Breast epithelium (tissue), 4 donors: ENCODE measurements around the gene PPM1G. TPM values are rescaled to one million over a fixed set of nuclear protein-coding genes. Genes with fewer than 3 reads are reported as not detected.
A peak's percentile ranks its signal among the peaks of the same experiment; 100 is the strongest.

Experiments
- DNase-seq, 2 donors: peaks; one replicate each; pipeline ENCODE4 v3.0.0-alpha.2; 2019; ENCODE audit warnings: low spot score in 2 of 2
- H3K27ac ChIP-seq, 2 donors: fragments of 200-600 bp; sonication (generic) in 1 of 2; one replicate each; pipeline ENCODE4 v1.5.1; 2016 to 2019; ENCODE audit warnings: mild to moderate bottlenecking in 1 of 2
- H3K27me3 ChIP-seq, 2 donors: fragments of 200-600 bp; sonication (generic) in 1 of 2; one replicate each; pipeline versions ENCODE4 v1.5.1 to v1.6.0; 2017 to 2019; ENCODE audit warnings: control low read depth in 1 of 2, mild to moderate bottlenecking in 1 of 2
- H3K36me3 ChIP-seq: fragments of 200-600 bp; one replicate; pipeline ENCODE4 v1.5.1; 2019
- H3K4me1 ChIP-seq, 2 donors: fragments of 200-600 bp; sonication (generic); one replicate each; pipeline ENCODE4 v1.5.1; 2016 to 2019; ENCODE audit warnings: control low read depth in 1 of 2
- H3K4me3 ChIP-seq, 3 donors: fragments of 200-600 bp; sonication (generic); 1 replicate in 2 of 3; 2 replicates in 1 of 3; pipeline ENCODE4 v1.5.1; 2016 to 2019; ENCODE audit warnings: mild to moderate bottlenecking in 3 of 3, moderate library complexity in 2 of 3
- H3K9me3 ChIP-seq, 2 donors: fragments of 200-600 bp; sonication (generic) in 1 of 2; one replicate each; pipeline ENCODE4 v1.5.1; 2016 to 2019; ENCODE audit warnings: control low read depth in 1 of 2
- CTCF ChIP-seq, 3 donors: fragments of 450-650 bp; IDR thresholded peaks; one replicate each; pipeline ENCODE4 v1.5.1; 2016 to 2017; ENCODE audit warnings: antibody characterized with exemption in 3 of 3, mild to moderate bottlenecking in 3 of 3, moderate library complexity in 3 of 3
- POLR2A ChIP-seq: fragments of 450-650 bp; IDR thresholded peaks from one replicate; pipeline ENCODE4 v1.6.1; 2016; ENCODE audit warnings: antibody characterized with exemption, mild to moderate bottlenecking, moderate library complexity
- POLR2AphosphoS5 ChIP-seq, 3 donors: sonication (generic); formaldehyde crosslinking; IDR thresholded peaks; one replicate each; pipeline ENCODE4 v1.6.1; 2017; ENCODE audit warnings: antibody characterized with exemption in 3 of 3
- intact Hi-C: fragments of 100-400 bp; cut with DNase I; formaldehyde crosslinking; loops from one replicate; pipeline ENCODE4 v1.15.1; 2023; ENCODE audit warnings: low total_unique reads
- total RNA-seq, 3 donors: library from RNA; depleted of rRNA; stranded (reverse); fragments of >200 nt; gene quantifications; one replicate each; pipeline ENCODE4 v1.1.0, GENCODE V29; 2016

Gene PPM1G
- total RNA-seq, 3 donors from 2014 or later: 46.2 to 59.0 (median 54.4) TPM

GRCh38 chr2:27376151-27376865 lies 33.1 kb downstream of the PPM1G start:
- Histone ChIP-seq H3K36me3 (no peaks in the 10 kb centered on the region), H3K27ac (no peak overlapping the region), H3K4me3 (no peak overlapping the region), H3K9me3 (no peaks in the 10 kb centered on the region), H3K4me1 (peaks cover 4 to 16% of the 10 kb centered on the region in 2 donors), H3K27me3 (no peaks in the 10 kb centered on the region)
- intact Hi-C loops: no loop called here
- TF ChIP-seq POLR2AphosphoS5 (IDR thresholded peaks at IDR 0.05): no peak
- no peak for TF ChIP-seq POLR2A
- TF ChIP-seq CTCF (IDR thresholded peaks at IDR 0.05): no peak
- DNase-seq: no peak

GRCh38 chr2:27375513-27376099 lies 33.8 kb downstream of the PPM1G start:
- Histone ChIP-seq H3K9me3 (no peaks in the 10 kb centered on the region), H3K36me3 (no peaks in the 10 kb centered on the region), H3K4me3 (no peak overlapping the region), H3K4me1 (peaks cover 0 to 13% of the 10 kb centered on the region in 2 donors), H3K27ac (no peak overlapping the region), H3K27me3 (no peaks in the 10 kb centered on the region)
- no peak for TF ChIP-seq CTCF (IDR thresholded peaks at IDR 0.05)
- TF ChIP-seq POLR2A: no peak
- TF ChIP-seq POLR2AphosphoS5 (IDR thresholded peaks at IDR 0.05): no peak
- intact Hi-C loops: no loop called here
- DNase-seq: no peak

DNA sequence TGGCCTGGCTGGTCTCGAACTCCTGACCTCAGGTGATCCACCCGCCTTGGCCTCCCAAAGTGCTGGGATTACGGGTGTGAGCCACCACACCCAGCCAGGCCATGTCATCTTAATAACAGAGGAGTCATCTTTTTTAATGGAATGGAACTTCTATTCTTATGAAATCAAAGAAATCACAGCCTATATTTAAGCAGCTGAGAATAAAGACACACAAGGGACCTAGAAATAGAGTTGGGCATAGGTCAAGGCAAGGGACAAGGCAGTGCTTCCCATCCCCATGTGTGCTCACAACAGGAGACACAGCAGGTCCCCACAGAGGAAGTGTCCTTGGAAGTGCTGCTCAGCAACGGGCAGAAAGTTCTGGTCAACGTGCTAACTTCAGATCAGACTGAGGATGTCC lies 35.8 kb downstream of the PPM1G start:
- no peaks in the 10 kb centered on the region for H3K9me3 ChIP-seq
- intact Hi-C loops: no loop called here
- no peak overlapping the region for H3K27ac ChIP-seq
- TF ChIP-seq POLR2A: no peak
- TF ChIP-seq POLR2AphosphoS5 (IDR thresholded peaks at IDR 0.05): no peak
- TF ChIP-seq CTCF (IDR thresholded peaks at IDR 0.05): no peak
- H3K27me3 ChIP-seq: no peaks in the 10 kb centered on the region
- no peak overlapping the region for H3K4me3 ChIP-seq
- H3K4me1 ChIP-seq: peaks cover 9 to 16% of the 10 kb centered on the region in 2 donors
- no peak for DNase-seq
- no peaks in the 10 kb centered on the region for H3K36me3 ChIP-seq

GRCh38 chr2:27372937-27373336 lies 36.5 kb downstream of the PPM1G start:
- H3K9me3 ChIP-seq: no peaks in the 10 kb centered on the region
- no peak overlapping the region for H3K4me3 ChIP-seq
- H3K36me3 ChIP-seq: no peaks in the 10 kb centered on the region
- H3K4me1 ChIP-seq: peaks cover 9 to 17% of the 10 kb centered on the region in 2 donors
- TF ChIP-seq POLR2A: no peak
- no peak for TF ChIP-seq CTCF (IDR thresholded peaks at IDR 0.05)
- TF ChIP-seq POLR2AphosphoS5 (IDR thresholded peaks at IDR 0.05): no peak
- intact Hi-C loops: no loop called here
- no peaks in the 10 kb centered on the region for H3K27me3 ChIP-seq
- peak overlapping the region in 1 of 2 donors; percentile 93 for H3K27ac ChIP-seq
- DNase-seq: no peak

DNA sequence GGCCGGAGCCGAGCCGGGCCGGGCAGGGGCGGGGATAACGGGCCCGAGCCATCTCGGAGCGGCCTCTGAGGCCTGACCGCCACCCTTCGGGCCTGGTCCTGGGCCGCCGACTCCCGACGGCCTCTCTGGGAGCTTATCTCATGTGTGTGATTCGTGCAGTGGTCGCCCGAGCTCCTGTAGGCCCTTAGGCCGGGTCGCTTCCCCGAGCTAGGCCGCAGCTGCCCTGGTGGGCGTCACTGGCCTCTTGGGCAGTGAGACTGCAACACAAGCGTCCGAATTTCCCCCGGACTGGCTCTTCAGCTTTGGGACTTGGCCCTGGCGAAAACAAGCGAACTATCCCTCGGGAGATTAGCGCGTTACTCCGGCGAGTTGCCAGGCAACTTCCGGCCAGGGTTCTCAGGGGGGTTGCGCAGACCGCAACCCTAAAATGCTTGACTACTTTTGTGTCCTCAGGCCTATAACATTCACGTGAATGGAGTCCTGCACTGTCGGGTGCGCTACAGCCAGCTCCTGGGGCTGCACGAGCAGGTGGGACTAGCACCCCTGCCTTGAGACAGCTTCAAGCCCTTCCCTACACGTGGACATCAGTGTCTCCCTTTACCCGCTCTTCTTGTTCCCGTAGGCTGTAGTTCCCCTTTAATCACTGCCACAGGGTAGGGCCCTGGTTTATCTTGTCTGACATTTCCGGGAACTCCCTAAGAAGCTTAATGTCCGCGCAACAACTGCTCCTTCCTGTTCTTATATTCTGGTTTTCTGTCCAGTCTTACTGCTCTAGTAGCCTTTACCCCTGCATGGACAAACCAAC lies 38.4 kb downstream of the PPM1G start:
- no peaks in the 10 kb centered on the region for H3K27me3 ChIP-seq
- H3K27ac ChIP-seq: peak overlapping the region; percentile 93 to 96
- DNase-seq: no peak
- intact Hi-C loops: no loop called here
- H3K36me3 ChIP-seq: peaks cover 12% of the 10 kb centered on the region
- TF ChIP-seq POLR2A (no peak), POLR2AphosphoS5 (IDR thresholded peaks at IDR 0.05) (no peak), CTCF (IDR thresholded peaks at IDR 0.05) (no peak)
- H3K4me3 ChIP-seq: peak overlapping the region; percentile 79 to 100 (median 95)
- peaks cover 9 to 17% of the 10 kb centered on the region in 2 donors for H3K4me1 ChIP-seq
- no peaks in the 10 kb centered on the region for H3K9me3 ChIP-seq
